GM21528 (cell line): ENCODE measurements around the gene ROBO2.

Experiments
- ATAC-seq: cut with Tn5 transposase; IDR thresholded peaks from one replicate; pipeline ENCODE4 v1.9.1; 2021; ENCODE audit warnings: mild to moderate bottlenecking, moderate library complexity; ENCODE audit not compliant: unreplicated experiment, low FRiP score

Gene ROBO2

DNA sequence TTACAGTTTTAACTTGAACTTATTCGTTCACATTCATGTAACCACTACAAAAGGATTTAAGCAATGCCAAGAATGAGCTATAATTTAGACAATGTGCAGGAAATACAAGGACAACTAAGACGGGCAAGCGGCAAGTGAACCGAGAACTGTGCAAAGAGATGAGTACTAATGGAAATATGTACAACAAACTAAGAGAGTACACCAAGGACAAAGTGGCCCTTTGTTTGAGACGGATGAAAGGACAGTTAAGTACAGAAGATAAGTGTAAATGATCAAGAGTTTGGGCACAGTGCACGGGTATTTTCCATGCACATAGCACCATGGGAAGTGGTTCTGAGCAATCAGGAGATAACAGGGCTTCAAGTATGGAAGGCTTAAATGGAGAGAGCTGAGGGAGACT lies 281.7 kb downstream of the ROBO2 start:
- no peak for ATAC-seq

DNA sequence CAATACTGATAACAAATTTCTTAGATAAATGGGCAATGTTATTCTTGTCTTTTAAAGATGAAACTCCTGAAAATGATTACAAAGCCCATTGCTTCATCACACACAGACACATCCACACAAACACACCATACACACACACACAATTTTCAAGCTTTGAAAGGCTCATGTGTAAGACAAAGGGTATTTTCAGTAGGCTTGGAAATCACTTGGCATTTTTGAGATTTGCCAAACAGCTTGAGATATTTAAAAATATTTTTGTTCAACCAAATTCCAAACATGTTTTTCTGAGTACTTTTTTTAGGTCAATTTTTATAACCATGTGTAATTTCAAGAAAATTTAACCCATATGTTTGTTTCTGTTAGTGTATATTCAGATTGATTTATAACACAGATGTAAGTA lies 283.7 kb downstream of the ROBO2 start:
- ATAC-seq = no peak

DNA sequence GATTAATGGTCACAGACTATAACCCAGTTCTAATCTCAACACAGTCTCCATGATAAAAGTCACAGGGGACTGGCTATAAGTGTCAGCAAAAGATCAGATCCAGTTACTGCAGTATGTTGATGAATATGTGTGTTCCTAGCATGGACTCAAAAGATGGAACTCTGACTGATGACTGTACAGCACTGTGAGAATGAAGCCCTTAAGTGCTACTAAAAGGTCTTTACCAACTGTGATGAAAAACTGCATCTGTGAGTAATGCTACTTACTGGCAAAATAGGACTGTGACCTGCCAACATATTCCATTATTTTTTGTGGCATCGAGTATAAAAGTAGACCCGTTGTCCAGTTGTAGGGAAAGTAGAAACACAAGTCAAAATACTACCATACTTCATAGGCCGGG lies 284.2 kb downstream of the ROBO2 start:
- ATAC-seq = no peak

DNA sequence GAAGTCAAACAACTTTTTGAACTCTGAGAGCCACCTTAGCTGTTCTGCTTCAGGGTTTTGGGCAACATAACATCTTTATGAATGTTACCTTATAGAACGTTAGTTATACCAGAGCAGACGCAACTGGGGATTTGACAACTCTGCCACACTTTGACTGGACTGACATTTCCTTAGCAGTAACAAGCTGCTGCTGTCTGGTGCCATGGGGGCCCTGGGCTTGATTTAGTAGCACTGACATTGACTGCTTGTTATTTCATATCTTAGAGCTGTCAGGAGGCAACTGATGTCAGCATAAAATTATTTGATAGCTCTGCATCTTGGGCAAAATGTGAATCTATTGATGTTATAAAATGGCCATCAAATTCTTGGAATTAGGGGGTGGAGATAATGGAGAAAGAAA lies 285.4 kb downstream of the ROBO2 start:
- ATAC-seq = no peak

DNA sequence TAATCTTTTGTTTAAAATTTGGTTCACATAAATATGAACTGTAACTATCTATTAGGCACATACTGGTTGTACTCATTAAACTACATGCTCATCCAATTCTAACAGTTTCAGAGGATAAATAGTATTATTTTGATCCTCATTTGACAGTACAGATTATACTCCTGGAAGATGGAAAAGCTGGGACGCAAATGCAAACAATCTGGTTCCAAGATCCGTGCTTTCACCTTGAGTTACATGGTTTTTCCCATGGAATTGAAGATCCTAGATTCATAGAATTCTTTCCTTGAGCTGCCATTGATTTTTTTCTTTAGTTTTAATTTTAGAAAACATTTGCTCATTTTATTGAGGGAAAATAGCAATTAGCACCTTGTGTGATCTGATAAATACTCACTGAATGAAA lies 285.8 kb downstream of the ROBO2 start:
- ATAC-seq = no peak

DNA sequence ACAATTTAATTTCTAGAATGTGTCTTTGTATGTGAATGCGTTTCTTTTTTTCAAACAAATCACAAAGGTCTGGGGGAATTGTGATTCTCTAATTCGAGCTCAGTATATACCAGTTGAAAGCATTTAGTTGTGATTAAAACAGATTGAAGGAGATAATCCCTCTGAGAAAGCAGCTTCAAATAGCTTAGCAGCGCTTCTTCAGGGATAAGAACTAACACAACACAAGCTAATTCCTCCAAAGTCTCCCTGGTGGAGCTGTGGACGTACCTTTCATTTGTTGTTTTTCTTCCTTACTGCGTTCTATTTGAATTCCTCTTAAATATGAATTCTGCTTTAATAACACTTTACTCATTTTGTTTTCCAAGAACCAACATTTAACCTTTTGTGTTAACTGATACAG lies 286.7 kb downstream of the ROBO2 start:
- ATAC-seq = no peak

DNA sequence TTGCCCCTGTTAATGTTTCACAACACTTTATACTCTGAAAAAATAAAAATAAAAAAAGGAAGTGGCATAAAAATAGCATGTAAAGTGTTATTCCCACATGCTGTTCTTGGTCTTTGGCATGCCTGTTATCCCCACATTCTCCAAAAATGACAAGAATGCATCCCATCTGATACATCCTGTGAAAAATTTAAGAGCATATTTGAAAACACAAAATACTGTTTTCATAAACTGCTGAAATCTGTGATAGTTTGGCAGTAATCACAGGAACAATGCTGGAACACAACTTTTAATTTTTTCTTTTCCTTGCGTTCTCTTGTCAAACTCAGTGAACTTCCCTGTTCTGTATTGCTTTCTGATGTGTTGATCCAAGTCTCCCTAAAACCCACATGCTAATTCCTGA lies 288.8 kb downstream of the ROBO2 start:
- ATAC-seq = no peak

DNA sequence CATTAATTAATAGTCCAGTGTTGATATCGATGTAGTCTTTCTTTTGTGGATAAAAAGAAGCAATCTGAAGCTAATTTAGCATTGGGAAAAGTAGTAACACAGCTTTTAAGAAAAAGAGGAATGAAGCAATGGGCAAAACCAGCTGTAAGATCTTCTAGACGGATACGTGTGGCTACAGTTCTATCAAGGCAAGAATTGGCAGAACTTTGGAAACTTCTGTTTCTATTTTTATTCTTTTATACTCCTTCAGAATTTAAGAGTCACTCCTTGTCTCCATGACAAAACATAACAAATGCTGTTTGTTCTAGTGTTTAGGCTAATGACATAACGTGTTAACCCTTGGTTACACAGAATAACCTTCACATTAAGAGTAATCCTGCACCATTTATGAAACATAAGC lies 289.2 kb downstream of the ROBO2 start:
- ATAC-seq = no peak

DNA sequence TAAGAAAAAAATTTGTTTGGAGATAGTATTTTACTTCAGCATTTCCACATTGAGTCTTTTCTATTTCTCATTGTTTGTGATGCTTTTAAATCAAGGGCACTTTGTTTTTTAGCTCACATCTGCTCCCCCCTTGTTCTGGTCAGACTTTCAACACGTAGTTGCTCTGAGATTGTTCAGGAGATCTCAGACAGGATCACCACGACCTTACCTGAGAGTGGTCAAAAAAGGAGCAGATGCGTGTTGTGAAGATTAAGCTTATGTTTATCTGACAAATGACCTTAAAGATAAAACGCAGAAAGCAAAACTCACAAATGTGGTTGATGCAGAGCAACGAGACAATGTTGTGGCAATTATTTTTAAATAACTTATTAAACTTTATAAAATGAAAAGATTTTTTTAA lies 298.3 kb downstream of the ROBO2 start:
- no peak for ATAC-seq

DNA sequence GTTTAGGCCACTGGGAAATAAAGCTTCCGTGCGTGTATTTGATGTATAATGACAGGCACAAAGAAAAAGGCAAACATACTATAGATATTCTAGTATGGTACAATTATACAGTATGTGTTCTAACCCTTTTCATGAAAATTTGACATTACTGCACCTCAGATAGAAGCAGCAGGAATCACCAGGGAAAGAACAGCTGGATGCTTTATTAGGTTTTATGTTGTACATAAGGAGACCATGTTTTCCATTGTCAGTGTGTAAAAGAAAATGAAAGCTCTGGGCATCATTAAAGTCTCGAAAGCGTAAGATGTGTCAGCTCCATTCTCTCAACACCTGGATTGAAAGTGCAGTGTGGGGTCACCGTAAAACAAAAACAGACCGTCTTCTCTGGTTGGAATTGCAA lies 302.1 kb downstream of the ROBO2 start:
- ATAC-seq = no peak

DNA sequence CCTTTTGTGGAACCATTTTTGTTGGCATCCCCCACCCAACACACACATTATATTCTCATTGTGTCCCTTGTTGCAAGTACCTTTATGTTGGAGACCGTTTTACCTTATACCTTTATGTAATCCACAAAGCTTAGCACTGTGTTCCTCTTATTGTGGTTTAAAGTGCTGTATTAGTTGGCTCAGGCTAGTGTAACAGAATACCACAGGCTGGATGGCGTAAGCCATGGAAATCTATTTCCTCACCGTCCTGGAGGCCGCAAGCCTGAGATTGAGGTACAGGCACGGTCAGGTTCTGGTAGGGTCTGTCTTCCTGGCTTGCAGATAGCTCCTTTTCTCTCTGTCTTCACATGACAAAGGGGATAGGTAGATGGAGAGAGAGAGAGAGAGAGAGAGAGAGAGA lies 302.8 kb downstream of the ROBO2 start:
- ATAC-seq = no peak

DNA sequence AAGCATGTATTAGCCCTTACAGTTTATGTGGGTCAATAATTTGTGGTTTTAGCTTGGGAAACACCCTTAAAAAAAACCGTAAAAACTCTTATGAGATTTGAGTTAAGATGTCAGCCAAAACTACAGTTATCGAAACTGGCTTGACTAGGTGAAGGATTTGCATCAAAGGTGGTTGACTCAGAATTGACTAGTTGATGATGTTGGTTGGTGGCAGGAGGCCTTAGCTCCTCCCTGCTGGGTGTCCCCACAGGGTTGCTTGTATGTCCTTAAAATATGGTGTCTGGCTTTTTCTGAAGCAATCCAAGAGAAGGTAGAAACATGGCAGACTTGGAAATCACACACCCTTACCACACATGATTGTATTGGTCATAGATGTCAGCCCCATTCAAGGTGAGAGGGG lies 305.1 kb downstream of the ROBO2 start:
- ATAC-seq = no peak

DNA sequence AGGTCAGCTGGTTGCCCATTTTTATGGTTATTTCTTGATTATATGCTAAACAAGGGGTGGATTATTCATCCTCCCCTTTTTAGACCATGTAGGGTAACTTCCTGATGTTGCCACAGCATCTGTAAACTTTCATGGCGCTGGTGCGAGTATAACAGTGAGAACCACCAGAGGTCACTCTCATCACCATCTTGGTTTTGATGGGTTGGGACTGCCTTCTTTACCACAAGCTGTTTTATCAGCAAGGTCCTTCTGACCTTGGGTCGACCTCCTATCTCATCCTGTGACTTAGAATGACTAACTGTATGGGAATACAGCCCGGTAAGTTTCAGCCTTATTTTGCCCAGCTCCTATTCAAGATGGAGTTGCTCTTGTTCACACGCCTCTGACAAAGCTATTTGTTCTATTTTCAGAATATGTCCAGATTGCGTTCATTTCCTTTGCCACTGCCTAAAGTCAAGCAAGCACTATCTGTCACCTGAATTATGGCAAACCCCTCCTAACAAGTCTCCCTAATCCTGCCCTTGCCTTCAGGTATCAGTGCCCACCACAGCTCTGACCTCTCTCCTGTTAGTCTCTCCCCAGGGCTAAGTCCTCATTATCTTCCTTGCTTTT lies 308.5 kb downstream of the ROBO2 start:
- no peak for ATAC-seq

DNA sequence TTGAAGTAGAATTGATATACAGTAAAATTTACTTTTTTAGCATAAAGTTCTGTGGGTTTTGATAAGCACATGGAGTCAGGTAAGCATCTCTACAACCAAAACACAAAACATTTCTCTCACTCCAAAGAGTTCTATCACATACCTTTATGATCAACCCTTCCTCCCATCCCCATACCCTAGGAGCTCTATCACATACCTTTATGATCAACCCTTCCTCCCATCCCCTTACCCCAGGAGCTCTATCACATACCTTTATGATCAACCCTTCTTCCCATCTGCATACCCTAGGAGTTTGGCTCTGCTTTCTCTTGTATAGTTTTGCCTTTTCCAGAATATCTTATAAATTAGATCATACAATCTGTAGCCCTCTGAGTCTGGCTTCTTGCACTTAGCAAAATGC lies 315.1 kb downstream of the ROBO2 start:
- ATAC-seq = no peak

DNA sequence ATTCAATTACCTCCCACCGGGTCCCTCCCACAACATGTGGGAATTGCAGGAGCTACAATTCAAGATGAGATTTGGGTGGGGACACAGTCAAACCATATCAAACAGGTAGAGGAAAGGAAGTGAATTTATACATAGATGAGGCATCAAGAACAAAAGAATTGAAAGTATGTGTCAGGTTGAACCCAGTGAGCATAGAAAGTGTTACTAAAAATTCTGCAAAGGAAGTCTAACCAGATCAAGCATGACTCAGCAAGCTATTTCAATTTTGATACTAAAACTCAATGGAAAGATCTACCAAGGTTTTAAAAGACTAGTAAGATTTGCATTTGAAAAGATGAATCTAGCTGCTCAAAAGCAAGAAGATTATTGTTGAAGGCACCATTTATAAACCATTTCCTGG lies 323.0 kb downstream of the ROBO2 start:
- no peak for ATAC-seq

DNA sequence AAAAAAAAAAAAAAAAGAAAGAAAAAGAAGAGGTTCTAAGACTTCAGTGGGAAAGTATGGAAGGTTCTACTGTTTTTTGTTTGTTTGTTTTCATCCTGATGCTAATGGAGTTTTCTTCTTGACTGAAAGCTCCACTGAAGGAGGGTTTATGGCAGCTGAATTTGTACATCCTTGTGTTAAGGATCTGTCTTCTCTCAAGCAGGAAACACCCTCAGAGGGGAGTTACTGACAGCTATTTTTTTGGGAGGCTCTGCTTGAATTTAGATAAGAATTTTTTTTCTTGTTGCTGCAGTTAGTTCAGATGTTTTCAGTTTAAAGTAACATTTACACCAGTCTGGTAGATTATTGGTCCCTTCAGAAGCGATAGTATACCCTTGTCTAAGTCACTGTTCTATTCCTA lies 325.3 kb downstream of the ROBO2 start:
- no peak for ATAC-seq

DNA sequence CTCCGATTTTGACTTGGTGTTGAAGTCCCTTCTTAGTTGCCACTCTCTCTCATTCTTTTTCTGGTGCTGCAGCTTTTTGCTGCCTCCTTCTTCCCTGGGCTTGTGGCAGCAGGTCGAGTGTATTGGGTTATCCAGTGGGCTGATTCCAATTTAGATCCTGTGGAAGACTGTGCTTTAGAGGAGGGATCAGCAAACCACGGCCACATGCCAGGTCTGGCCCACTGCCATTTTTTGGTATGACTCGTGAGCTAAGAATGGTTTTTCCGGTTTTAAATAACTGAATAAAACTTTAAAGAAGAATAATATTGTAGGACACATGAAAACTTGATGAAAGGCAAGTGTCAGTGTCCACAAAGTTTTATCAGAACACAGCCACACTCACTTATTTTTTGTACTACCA lies 330.5 kb downstream of the ROBO2 start:
- ATAC-seq = no peak

DNA sequence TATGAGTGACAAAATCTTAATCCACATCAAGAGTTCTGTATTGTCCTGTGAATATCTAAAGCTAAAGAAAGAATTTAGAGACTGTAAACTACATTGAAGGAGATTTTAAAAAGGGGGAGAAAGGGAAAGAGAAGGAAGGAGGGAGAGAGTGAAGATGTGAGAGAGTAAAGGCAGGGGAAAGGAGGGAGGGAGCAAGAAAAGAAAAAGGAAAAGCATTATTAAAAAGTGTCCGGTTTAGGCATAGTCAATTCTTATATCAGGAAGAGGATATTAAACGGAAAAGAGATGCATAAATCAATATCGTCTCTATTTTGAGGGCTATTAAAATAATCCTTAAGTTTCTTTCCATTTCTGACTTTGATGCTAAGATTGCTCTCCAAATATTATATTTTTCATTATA lies 332.1 kb downstream of the ROBO2 start:
- ATAC-seq = no peak

DNA sequence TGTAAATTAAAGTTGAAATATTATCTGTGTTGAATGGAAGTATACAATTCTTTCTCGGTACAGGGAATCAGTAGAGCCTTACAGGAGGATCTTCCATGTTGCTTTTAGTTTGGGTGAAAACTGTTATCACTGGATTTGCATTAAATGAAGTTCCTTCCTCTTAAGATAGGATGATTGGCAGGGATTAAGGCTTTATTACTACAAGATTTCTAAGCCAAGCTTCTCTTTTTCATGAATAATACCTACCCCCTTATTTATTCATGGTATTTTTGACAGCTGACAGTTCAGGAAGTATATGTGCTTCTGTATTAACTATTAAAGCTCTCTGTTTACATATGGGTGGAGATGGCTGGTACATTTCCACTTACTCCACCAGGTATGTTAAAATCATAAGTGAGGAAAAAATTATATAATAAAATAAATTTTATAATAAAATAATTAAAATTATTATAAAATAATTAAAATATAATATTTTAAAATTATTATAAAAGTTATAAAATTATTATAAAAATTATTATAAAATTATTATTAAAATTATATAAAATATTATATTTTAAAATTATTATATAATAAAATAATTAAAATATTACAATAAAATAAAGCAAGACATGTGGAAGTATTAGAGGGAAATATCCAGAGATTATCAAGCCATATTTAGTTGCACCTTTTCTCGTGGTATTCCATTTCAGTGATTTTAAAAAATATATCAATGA lies 332.9 kb downstream of the ROBO2 start:
- ATAC-seq = no peak

DNA sequence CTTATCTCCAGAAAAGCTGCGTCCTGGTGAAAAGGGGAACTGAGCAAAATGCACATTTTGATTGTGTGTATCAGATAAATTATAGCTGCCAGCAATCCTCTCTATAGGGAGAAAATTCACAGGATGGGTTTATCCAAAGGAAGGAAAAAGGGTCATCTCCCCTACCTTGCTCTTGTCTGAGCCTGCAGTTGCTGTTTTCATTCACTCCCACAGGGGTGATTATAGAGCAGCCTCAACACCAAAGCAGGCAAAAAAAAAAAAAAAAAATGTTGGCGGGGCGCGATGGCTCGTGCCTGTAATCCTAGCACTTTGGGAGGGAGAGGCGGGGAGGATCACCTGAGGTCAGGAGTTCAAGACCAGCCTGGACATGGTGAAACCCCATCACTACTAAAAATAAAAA lies 333.7 kb downstream of the ROBO2 start:
- ATAC-seq = no peak

DNA sequence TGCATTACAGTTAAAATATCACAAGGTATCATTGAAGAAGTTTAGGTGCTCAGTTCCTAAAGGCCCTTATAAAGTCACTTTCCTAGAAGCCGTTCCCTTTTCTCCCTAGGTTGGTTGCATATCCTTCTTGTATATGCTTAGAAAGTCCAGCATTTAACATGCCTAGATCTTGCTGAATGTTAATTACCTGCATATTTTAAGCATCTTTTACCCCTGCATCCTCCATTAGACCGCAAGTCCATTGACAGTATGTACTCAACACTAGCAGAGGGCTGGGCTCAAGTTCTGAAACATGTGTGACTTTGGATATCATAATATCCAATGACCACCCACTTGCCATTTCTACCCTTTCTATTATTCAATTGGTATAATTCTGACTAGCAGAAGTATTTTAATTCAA lies 336.6 kb downstream of the ROBO2 start:
- ATAC-seq = no peak

DNA sequence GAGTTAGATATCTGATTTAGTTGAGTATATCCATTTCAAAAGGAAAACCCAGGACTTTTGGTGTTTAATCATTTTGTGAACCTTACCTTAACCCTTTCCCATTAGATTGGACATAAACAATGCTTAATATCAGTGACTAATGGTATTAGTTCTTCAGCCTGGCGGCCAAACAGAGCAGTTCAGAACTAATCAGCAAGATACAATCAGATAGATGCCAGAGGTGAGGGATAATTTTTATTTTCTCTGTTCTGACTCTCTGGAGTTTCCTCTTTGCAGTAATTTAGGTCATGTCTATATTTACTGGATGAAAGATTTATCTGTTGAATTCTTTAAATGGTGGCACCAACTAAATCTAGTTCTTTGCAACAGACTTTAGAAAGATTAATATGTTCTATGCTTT lies 337.8 kb downstream of the ROBO2 start:
- ATAC-seq = no peak

DNA sequence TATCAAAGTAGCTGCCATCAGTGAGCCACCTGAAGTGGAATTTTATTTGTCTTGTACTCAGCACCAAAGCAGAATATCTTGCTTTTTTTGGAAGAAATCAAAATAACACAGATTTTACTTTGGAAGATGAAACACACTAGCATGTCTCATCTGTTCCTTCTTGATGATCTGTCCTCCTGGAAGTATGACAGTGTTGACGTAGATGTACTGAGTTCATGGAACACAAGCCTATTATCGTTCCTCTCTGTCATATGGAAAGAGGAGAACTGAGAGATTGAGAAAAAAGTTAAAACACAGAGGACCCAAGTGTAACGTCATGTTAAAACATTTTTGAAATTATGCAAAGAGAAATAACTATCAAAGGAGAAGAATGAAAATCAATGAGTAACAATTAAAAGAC lies 340.2 kb downstream of the ROBO2 start:
- ATAC-seq = no peak
